ENCODE results near the gene INPP5E. TPM values are rescaled to one million over a fixed set of nuclear protein-coding genes. Genes with fewer than 3 reads are reported as not detected.

INPP5E gene
- total RNA-seq, 1 donor from 2014 or later, result 16.7 TPM

DNA sequence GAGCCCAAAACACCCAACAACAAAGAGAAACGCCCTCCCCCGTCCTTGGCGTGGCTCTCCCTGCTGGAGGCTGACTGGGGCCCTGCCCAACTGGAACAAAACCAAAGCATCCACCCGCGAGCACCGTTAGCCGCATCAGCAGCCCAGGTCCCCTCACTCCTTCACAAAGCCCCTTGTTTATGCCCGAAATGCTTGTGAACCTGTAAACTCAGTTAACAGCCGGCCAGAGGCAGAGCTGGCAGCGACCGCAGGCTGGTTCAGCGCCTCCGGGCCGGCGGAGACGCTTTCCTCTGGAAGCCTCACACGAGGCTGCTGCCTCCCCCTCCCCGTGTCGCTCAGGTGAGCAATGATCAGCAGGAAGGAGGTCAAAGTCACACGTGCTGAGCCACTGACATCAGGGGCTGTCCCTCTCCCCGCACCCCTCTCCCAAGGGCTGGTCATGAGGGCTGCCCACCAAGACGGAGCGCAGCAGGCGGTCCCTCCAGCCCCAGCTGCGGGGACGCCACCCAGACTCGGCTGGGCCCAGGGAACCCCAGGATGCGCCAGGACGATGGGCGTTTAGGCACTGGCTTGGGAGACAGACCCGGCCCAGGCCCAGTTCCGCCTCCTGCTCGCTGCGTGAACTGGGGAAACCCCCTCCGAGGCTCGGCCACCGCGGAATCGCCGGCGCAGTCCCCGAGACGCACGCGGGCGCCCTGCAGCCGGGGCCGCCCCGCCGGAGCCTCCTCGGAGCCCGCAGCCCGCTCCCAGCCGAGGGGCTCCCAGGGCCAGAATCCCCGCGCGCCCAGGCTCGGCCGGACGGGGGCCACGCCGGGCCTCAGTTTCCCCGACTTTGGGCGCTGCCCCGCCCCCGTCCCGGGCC lies 40.2 kb downstream of the INPP5E start:
- no peaks in the 10 kb centered on the region for H3K27me3 Mint-ChIP-seq (ENCODE audit: unreplicated experiment)
- peaks cover 14% of the 10 kb centered on the region for H3K4me1 Mint-ChIP-seq (ENCODE audit: unreplicated experiment)
- TF ChIP-seq, protein P1, sequence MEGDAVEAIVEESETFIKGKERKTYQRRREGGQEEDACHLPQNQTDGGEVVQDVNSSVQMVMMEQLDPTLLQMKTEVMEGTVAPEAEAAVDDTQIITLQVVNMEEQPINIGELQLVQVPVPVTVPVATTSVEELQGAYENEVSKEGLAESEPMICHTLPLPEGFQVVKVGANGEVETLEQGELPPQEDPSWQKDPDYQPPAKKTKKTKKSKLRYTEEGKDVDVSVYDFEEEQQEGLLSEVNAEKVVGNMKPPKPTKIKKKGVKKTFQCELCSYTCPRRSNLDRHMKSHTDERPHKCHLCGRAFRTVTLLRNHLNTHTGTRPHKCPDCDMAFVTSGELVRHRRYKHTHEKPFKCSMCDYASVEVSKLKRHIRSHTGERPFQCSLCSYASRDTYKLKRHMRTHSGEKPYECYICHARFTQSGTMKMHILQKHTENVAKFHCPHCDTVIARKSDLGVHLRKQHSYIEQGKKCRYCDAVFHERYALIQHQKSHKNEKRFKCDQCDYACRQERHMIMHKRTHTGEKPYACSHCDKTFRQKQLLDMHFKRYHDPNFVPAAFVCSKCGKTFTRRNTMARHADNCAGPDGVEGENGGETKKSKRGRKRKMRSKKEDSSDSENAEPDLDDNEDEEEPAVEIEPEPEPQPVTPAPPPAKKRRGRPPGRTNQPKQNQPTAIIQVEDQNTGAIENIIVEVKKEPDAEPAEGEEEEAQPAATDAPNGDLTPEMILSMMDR (IDR thresholded peaks at IDR 0.05), result no peak
- H3K9me3 Mint-ChIP-seq (ENCODE audit: unreplicated experiment), result no peaks in the 10 kb centered on the region
- peak overlapping the region; percentile 82 for H3K4me3 Mint-ChIP-seq (ENCODE audit: unreplicated experiment)
- H3K27ac Mint-ChIP-seq (ENCODE audit: unreplicated experiment), result peak overlapping the region; percentile 66
- DNase-seq (ENCODE audit: extremely low spot score, unreplicated experiment), result no peak
- peaks cover 11% of the 10 kb centered on the region for H3K36me3 Mint-ChIP-seq (ENCODE audit: unreplicated experiment)

DNA sequence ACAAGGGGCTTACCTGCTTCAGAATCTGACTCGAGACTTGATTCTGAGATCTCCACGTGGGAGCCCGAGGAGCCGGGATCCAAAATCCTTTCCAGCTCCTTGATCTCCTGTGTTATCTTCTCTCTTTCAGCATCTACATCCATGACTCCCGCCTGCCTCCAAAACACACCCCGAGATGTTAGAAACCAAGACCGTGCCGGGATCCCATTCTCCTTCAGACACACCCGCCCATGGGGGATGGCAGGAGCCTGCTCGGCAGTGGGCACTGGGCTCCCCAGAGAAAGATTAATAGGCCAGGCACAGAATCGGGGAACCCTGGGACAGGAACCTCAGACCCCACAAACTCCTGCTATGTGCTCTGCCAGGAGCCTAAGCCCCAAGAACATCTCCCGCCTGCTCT lies 41.4 kb downstream of the INPP5E start:
- H3K36me3 Mint-ChIP-seq (ENCODE audit: unreplicated experiment), result peaks cover 7% of the 10 kb centered on the region
- no peak overlapping the region for H3K27ac Mint-ChIP-seq (ENCODE audit: unreplicated experiment)
- no peaks in the 10 kb centered on the region for H3K27me3 Mint-ChIP-seq (ENCODE audit: unreplicated experiment)
- peaks cover 14% of the 10 kb centered on the region for H3K4me1 Mint-ChIP-seq (ENCODE audit: unreplicated experiment)
- TF ChIP-seq, protein P1 (IDR thresholded peaks at IDR 0.05), result no peak
- H3K9me3 Mint-ChIP-seq (ENCODE audit: unreplicated experiment), result no peaks in the 10 kb centered on the region
- H3K4me3 Mint-ChIP-seq (ENCODE audit: unreplicated experiment), result peak overlapping the region; percentile 18
- no peak for DNase-seq (ENCODE audit: extremely low spot score, unreplicated experiment)

DNA sequence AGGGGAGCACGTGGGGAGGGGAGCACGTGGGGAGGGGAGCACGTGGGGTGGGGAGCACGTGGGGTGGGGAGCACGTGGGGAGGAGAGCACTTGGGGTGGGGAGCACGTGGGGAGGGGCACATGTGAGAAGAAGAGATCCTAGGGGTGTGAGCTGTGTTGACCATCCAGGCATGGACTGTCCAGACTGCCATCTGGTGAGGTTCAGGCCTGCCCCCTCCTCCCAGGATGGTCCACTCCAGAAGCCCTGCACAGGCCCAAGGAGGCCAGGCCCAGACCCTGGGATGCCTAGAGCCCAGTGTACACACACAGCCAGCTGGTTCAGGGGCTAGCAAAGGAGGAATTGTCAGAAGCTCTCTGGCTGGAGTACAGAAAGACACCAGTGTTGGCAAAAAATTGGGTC lies 42.0 kb downstream of the INPP5E start:
- DNase-seq (ENCODE audit: extremely low spot score, unreplicated experiment), result no peak
- H3K27me3 Mint-ChIP-seq (ENCODE audit: unreplicated experiment), result no peaks in the 10 kb centered on the region
- no peak overlapping the region for H3K27ac Mint-ChIP-seq (ENCODE audit: unreplicated experiment)
- H3K4me1 Mint-ChIP-seq (ENCODE audit: unreplicated experiment), result peaks cover 14% of the 10 kb centered on the region
- H3K9me3 Mint-ChIP-seq (ENCODE audit: unreplicated experiment), result no peaks in the 10 kb centered on the region
- peaks cover 7% of the 10 kb centered on the region for H3K36me3 Mint-ChIP-seq (ENCODE audit: unreplicated experiment)
- TF ChIP-seq, protein P1 (IDR thresholded peaks at IDR 0.05), result no peak
- H3K4me3 Mint-ChIP-seq (ENCODE audit: unreplicated experiment), result no peak overlapping the region

DNA sequence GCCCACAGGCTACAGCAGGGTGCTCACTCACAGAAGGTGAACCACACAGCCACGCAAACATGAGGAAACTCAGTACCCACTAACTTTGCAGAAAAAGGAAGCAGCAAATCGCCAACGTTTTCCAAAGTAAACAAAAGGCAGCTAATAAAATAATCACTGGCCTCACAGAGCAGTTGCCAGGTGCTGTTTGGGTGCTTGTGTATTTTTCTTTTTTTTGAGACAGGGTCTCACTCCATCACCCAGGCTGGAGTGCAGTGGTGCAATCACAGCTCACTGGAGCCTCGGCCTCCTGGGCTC lies 43.5 kb downstream of the INPP5E start:
- peaks cover 14% of the 10 kb centered on the region for H3K4me1 Mint-ChIP-seq (ENCODE audit: unreplicated experiment)

More for the DNA sequence above, 43.5 kb downstream of the INPP5E start:
- no peaks in the 10 kb centered on the region for H3K27me3 Mint-ChIP-seq (ENCODE audit: unreplicated experiment)
- TF ChIP-seq, protein P1 (IDR thresholded peaks at IDR 0.05), result no peak
- H3K36me3 Mint-ChIP-seq (ENCODE audit: unreplicated experiment), result peaks cover 11% of the 10 kb centered on the region
- no peaks in the 10 kb centered on the region for H3K9me3 Mint-ChIP-seq (ENCODE audit: unreplicated experiment)
- no peak for DNase-seq (ENCODE audit: extremely low spot score, unreplicated experiment)
- no peak overlapping the region for H3K27ac Mint-ChIP-seq (ENCODE audit: unreplicated experiment)
- H3K4me3 Mint-ChIP-seq (ENCODE audit: unreplicated experiment), result no peak overlapping the region
